Measurements from ENCODE around the gene PTGER2.

PTGER2 gene, protein sequence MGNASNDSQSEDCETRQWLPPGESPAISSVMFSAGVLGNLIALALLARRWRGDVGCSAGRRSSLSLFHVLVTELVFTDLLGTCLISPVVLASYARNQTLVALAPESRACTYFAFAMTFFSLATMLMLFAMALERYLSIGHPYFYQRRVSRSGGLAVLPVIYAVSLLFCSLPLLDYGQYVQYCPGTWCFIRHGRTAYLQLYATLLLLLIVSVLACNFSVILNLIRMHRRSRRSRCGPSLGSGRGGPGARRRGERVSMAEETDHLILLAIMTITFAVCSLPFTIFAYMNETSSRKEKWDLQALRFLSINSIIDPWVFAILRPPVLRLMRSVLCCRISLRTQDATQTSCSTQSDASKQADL

DNA sequence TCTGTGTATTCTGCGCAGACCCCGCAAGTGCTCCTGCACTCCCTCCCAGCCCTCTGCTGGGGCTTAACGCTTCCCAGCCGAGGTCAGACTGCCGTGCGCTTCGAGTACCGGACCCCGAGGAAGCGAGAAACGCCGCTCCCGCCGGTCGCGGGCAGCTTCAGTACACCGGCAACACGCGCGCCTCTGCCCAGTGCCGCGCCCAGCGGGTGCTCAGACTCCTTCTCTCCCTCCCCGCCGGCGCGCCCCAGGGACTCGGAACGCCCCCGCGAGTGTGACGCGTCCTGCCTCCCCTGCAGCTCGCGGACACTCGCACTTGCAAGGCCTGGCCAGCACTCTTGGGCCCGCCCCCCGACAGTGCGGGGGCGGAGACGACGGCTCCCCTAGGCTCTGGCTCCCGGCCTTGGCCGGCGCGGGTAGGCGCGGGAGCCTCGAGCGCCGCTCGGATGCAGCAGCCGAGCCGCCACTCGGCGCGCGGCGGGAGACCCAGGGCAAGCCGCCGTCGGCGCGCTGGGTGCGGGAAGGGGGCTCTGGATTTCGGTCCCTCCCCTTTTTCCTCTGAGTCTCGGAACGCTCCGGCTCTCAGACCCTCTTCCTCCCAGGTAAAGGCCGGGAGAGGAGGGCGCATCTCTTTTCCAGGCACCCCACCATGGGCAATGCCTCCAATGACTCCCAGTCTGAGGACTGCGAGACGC is at the start of gene PTGER2:
TSS of gene PTGER2 (plus strand) at position 410 of the 692 bp plus-strand sequence. CDS start at position 647, 237 bp downstream.
- Histone ChIP-seq H3K27me3 (ENCODE audit: control insufficient read depth, insufficient read depth, low read length) (no peaks in the 10 kb centered on the region), H3K4me3 (ENCODE audit: low read length) (peak within 1 kb of the TSS; percentile 79), H3K36me3 (ENCODE audit: control insufficient read depth, insufficient read depth, low read length) (no peaks in the 10 kb centered on the region), H3K4me1 (ENCODE audit: control insufficient read depth, insufficient read depth, low read length) (peaks cover 47% of the 10 kb centered on the region), H3K9ac (ENCODE audit: low read length) (peak within 1 kb of the TSS; percentile 80), H3K9me3 (ENCODE audit: control insufficient read depth, low read length) (no peaks in the 10 kb centered on the region)

DNA sequence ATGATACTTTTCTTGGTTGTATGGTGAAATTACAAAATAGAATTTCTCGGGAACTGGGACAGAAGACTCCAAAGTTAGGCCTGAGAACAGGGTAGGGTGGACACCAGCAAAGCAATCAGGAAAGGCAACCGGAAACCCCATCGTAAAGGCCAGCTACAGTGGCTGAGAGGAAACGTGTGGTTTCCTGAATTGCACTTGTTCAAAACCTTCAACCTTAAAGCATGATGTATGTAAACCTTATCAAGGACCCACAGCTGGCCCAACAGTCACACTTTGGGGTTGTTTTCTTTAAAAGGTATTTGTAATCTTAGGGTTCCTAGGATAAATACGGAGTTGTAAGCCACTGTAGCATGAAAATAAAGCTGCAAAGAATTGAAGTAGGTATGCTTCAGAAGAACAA is 48.9 kb upstream of the PTGER2 start:
- Histone ChIP-seq H3K4me3 (ENCODE audit: low read length) (no peak overlapping the region), H3K9me3 (ENCODE audit: control insufficient read depth, low read length) (no peaks in the 10 kb centered on the region), H3K27me3 (ENCODE audit: control insufficient read depth, insufficient read depth, low read length) (peaks cover 45% of the 10 kb centered on the region), H3K36me3 (ENCODE audit: control insufficient read depth, insufficient read depth, low read length) (no peaks in the 10 kb centered on the region), H3K9ac (ENCODE audit: low read length) (no peak overlapping the region), H3K4me1 (ENCODE audit: control insufficient read depth, insufficient read depth, low read length) (peaks cover 5% of the 10 kb centered on the region)

DNA sequence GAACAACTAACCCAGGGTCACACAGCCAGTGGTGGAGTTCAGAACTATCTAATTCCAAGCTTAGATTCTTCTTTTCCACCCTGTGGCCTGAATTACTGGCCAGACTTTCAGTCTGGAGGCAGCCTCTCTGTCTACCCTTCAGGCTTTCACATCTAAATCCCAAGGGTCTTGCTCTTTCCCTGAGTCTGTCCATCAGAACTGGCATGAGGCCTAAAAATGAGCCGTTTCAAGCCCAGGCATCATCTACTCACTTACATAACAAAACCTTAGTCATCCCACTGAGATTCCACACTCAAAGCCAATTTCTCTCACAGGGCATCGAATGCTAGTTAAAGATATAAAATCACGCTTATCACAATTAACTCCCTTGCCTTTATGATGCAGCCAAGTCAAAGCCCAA is 47.9 kb upstream of the PTGER2 start:
- H3K9me3 ChIP-seq (ENCODE audit: control insufficient read depth, low read length), result no peaks in the 10 kb centered on the region
- no peaks in the 10 kb centered on the region for H3K36me3 ChIP-seq (ENCODE audit: control insufficient read depth, insufficient read depth, low read length)
- no peak overlapping the region for H3K9ac ChIP-seq (ENCODE audit: low read length)
- no peak overlapping the region for H3K4me3 ChIP-seq (ENCODE audit: low read length)
- peaks cover 5% of the 10 kb centered on the region for H3K4me1 ChIP-seq (ENCODE audit: control insufficient read depth, insufficient read depth, low read length)
- H3K27me3 ChIP-seq (ENCODE audit: control insufficient read depth, insufficient read depth, low read length), result peaks cover 48% of the 10 kb centered on the region

DNA sequence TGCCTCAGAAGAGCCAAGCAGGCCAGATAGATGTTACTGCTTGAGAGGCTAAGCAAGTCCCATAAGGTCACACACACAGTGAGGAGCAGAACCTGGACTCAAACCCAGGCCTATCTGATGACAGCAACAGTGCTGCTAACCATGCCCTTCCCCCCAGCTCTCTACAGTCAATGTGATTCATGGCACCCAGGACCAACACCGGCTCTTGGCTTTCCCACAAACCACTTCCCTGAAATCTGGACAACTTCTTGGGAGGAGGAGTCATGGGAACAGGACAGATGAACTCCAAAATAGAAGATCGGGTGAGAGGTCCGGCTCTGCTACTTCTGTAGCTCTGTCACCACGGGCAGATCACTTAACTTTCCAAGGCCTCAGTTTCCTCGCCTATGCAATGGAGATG is 47.3 kb upstream of the PTGER2 start:
- no peaks in the 10 kb centered on the region for H3K9me3 ChIP-seq (ENCODE audit: control insufficient read depth, low read length)
- H3K27me3 ChIP-seq (ENCODE audit: control insufficient read depth, insufficient read depth, low read length), result peaks cover 51% of the 10 kb centered on the region
- peaks cover 5% of the 10 kb centered on the region for H3K4me1 ChIP-seq (ENCODE audit: control insufficient read depth, insufficient read depth, low read length)
- H3K4me3 ChIP-seq (ENCODE audit: low read length), result no peak overlapping the region
- no peak overlapping the region for H3K9ac ChIP-seq (ENCODE audit: low read length)
- no peaks in the 10 kb centered on the region for H3K36me3 ChIP-seq (ENCODE audit: control insufficient read depth, insufficient read depth, low read length)

DNA sequence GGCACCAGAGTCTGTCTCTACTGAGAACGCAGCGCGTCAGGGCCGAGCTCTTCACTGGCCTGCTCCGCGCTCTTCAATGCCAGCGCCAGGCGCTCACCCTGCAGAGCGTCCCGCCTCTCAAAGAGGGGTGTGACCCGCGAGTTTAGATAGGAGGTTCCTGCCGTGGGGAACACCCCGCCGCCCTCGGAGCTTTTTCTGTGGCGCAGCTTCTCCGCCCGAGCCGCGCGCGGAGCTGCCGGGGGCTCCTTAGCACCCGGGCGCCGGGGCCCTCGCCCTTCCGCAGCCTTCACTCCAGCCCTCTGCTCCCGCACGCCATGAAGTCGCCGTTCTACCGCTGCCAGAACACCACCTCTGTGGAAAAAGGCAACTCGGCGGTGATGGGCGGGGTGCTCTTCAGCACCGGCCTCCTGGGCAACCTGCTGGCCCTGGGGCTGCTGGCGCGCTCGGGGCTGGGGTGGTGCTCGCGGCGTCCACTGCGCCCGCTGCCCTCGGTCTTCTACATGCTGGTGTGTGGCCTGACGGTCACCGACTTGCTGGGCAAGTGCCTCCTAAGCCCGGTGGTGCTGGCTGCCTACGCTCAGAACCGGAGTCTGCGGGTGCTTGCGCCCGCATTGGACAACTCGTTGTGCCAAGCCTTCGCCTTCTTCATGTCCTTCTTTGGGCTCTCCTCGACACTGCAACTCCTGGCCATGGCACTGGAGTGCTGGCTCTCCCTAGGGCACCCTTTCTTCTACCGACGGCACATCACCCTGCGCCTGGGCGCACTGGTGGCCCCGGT is 46.4 kb upstream of the PTGER2 start, which contains the start of gene PTGDR:
TSS of gene PTGDR (plus strand) at position 198 of the 778 bp plus-strand sequence. CDS start at position 315, 117 bp downstream.
- peaks cover 51% of the 10 kb centered on the region for H3K27me3 ChIP-seq (ENCODE audit: control insufficient read depth, insufficient read depth, low read length)
- peaks cover 5% of the 10 kb centered on the region for H3K4me1 ChIP-seq (ENCODE audit: control insufficient read depth, insufficient read depth, low read length)
- H3K9ac ChIP-seq (ENCODE audit: low read length), result no peak within 1 kb of the TSS
- H3K36me3 ChIP-seq (ENCODE audit: control insufficient read depth, insufficient read depth, low read length), result no peaks in the 10 kb centered on the region
- H3K4me3 ChIP-seq (ENCODE audit: low read length), result no peak within 1 kb of the TSS
- H3K9me3 ChIP-seq (ENCODE audit: control insufficient read depth, low read length), result no peaks in the 10 kb centered on the region

DNA sequence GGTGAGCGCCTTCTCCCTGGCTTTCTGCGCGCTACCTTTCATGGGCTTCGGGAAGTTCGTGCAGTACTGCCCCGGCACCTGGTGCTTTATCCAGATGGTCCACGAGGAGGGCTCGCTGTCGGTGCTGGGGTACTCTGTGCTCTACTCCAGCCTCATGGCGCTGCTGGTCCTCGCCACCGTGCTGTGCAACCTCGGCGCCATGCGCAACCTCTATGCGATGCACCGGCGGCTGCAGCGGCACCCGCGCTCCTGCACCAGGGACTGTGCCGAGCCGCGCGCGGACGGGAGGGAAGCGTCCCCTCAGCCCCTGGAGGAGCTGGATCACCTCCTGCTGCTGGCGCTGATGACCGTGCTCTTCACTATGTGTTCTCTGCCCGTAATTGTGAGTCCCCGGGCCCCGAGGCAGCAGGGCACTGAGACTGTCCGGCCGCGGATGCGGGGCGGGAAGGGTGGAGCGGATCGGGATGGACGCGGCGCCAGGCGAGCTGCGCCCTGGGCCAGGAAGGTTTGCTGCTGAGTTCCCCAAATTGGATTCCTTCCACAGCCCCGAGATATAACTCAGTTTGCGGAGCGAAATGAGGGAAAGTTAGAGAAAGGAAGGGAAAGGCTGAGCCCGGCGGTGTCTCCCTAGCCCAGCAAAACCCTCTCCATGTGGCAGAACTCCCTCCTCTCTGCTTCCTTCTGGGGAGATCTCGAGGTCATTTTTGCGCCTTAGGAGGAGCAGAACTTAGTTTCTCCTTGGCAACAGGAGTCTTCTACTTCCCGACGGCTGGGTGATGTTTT is 45.6 kb upstream of the PTGER2 start:
- Histone ChIP-seq H3K9ac (ENCODE audit: low read length) (no peak overlapping the region), H3K4me1 (ENCODE audit: control insufficient read depth, insufficient read depth, low read length) (peaks cover 5% of the 10 kb centered on the region)

DNA sequence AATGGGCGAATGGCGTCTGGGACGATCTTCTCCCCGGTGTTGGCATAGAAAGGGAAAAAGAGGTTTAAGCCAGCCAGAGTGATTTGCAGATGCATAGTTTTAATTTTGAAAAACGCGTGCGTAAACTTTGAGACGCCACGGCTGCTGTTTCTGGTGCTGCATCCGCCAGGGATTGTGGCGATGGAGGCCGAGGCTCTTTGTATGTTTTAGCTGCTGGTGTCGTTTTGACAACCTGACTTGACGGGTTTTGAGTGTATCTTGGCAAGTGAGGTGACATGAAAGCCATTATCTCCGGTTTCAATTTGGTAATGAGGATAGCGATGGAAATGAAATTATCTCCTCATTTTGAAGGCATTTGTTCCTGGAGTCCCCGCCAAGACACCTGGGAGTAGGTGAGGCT is 45.0 kb upstream of the PTGER2 start:
- Histone ChIP-seq H3K4me3 (ENCODE audit: low read length) (no peak overlapping the region), H3K9me3 (ENCODE audit: control insufficient read depth, low read length) (no peaks in the 10 kb centered on the region), H3K36me3 (ENCODE audit: control insufficient read depth, insufficient read depth, low read length) (no peaks in the 10 kb centered on the region), H3K27me3 (ENCODE audit: control insufficient read depth, insufficient read depth, low read length) (peaks cover 45% of the 10 kb centered on the region), H3K9ac (ENCODE audit: low read length) (no peak overlapping the region), H3K4me1 (ENCODE audit: control insufficient read depth, insufficient read depth, low read length) (peaks cover 5% of the 10 kb centered on the region)

More for the DNA sequence above, 45.6 kb upstream of the PTGER2 start:
- no peak overlapping the region for H3K4me3 ChIP-seq (ENCODE audit: low read length)
- H3K36me3 ChIP-seq (ENCODE audit: control insufficient read depth, insufficient read depth, low read length), result no peaks in the 10 kb centered on the region
- H3K9me3 ChIP-seq (ENCODE audit: control insufficient read depth, low read length), result no peaks in the 10 kb centered on the region
- H3K27me3 ChIP-seq (ENCODE audit: control insufficient read depth, insufficient read depth, low read length), result peaks cover 49% of the 10 kb centered on the region

DNA sequence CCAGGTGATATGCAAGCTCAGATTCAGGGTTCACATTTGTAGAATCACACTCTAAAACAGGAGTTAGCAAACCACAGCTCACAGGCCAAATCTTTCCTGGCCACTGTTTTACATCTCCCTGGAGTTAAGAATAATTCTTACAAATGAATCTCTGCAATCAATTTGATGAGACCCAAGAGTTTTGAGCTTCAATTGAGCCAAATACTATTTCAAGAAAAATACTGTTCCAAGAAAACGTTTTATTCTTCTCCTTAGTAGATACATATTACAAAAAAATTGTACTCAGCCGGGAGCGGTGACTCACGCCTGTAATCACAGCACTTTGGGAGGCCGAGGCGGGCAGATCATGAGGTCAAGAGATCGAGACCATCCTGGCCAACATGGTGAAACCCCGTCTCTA is 44.1 kb upstream of the PTGER2 start:
- Histone ChIP-seq H3K27me3 (ENCODE audit: control insufficient read depth, insufficient read depth, low read length) (peaks cover 44% of the 10 kb centered on the region), H3K4me1 (ENCODE audit: control insufficient read depth, insufficient read depth, low read length) (peaks cover 5% of the 10 kb centered on the region), H3K36me3 (ENCODE audit: control insufficient read depth, insufficient read depth, low read length) (no peaks in the 10 kb centered on the region), H3K9ac (ENCODE audit: low read length) (no peak overlapping the region), H3K4me3 (ENCODE audit: low read length) (no peak overlapping the region), H3K9me3 (ENCODE audit: control insufficient read depth, low read length) (no peaks in the 10 kb centered on the region)

DNA sequence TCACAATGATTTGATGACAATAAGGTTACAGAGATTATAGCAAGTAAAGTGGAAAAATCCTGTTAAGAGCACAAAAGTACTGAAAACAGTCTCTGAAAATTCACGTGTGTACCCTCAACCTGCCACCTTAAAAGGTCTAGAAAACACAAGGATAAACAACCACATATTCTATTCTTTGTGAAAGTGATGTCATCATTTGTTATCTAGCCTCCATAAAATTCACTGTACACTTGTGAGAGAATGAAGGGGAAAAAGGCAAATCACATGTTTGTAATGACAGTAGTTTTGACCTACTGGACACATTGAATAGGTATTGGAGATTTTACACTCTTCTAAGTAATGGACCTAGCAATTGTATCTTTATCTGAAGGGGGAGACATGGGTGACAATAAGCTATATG is 42.6 kb upstream of the PTGER2 start:
- H3K27me3 ChIP-seq (ENCODE audit: control insufficient read depth, insufficient read depth, low read length), result peaks cover 38% of the 10 kb centered on the region
- no peaks in the 10 kb centered on the region for H3K36me3 ChIP-seq (ENCODE audit: control insufficient read depth, insufficient read depth, low read length)
- H3K9me3 ChIP-seq (ENCODE audit: control insufficient read depth, low read length), result no peaks in the 10 kb centered on the region
- no peak overlapping the region for H3K9ac ChIP-seq (ENCODE audit: low read length)
- no peak overlapping the region for H3K4me3 ChIP-seq (ENCODE audit: low read length)
- H3K4me1 ChIP-seq (ENCODE audit: control insufficient read depth, insufficient read depth, low read length), result peaks cover 5% of the 10 kb centered on the region

DNA sequence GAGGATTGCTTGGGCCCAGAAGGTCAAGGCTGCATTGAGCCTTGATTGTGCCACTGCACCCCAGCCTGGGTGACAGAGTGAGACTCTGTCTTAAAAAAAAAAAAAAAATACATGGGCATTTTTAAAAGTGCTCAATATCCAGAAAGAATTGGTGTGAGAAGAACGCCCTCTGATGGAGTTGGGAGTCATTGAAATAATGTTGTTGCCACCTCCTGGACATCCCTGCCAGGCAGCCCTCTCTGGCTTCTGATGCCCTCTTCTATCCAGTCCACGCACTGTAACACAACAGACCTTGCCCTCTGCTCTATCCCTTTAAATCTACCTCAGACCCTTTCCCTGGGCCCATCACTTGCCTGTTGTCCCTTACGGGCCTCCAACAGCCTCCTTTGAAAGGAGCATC is 41.7 kb upstream of the PTGER2 start:
- Histone ChIP-seq H3K4me1 (ENCODE audit: control insufficient read depth, insufficient read depth, low read length) (peaks cover 5% of the 10 kb centered on the region), H3K9me3 (ENCODE audit: control insufficient read depth, low read length) (no peaks in the 10 kb centered on the region), H3K9ac (ENCODE audit: low read length) (no peak overlapping the region), H3K36me3 (ENCODE audit: control insufficient read depth, insufficient read depth, low read length) (no peaks in the 10 kb centered on the region), H3K4me3 (ENCODE audit: low read length) (no peak overlapping the region), H3K27me3 (ENCODE audit: control insufficient read depth, insufficient read depth, low read length) (peaks cover 32% of the 10 kb centered on the region)

DNA sequence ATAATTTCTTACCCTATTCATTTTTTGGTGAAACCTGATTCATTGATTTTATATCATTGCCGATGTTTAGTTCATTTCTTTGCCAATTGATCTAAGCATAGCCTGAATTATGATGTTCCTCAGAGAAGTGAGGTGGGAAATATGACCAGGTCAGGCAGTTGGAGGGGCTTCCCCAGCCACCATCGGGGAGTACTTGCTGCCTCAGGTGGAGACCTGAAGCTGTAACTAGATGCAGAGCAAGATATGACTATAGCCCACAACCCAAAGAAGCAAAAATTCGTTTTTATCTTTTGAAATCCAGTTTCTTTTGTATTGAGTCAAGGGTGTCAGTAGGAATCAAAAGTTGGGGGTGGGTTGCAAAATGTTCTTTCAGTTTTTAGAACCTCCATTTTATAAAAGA is 38.7 kb upstream of the PTGER2 start:
- H3K36me3 ChIP-seq (ENCODE audit: control insufficient read depth, insufficient read depth, low read length), result no peaks in the 10 kb centered on the region
- H3K4me3 ChIP-seq (ENCODE audit: low read length), result no peak overlapping the region
- H3K4me1 ChIP-seq (ENCODE audit: control insufficient read depth, insufficient read depth, low read length), result no peaks in the 10 kb centered on the region
- peaks cover 5% of the 10 kb centered on the region for H3K27me3 ChIP-seq (ENCODE audit: control insufficient read depth, insufficient read depth, low read length)
- H3K9ac ChIP-seq (ENCODE audit: low read length), result no peak overlapping the region
- no peaks in the 10 kb centered on the region for H3K9me3 ChIP-seq (ENCODE audit: control insufficient read depth, low read length)
